Inferior parietal cortex (tissue), 1 donor: ENCODE data around the gene MKX.

Experiments used
- DNase-seq: peaks from one replicate; pipeline ENCODE4 v3.0.0-alpha.2; 2016; ENCODE audit errors: extremely low spot score

The MKX gene

GRCh38 chr10:27646604-27647175 is 98.9 kb downstream of the MKX start:
- no peak for DNase-seq

GRCh38 chr10:27646194-27646593 is 99.4 kb downstream of the MKX start:
- no peak for DNase-seq

GRCh38 chr10:27644307-27644939 is 101.2 kb downstream of the MKX start:
- DNase-seq: no peak

- DNase-seq: no peak
These were observed 102.3 kb downstream of the MKX start for GRCh38 chr10:27643301-27643700.

- DNase-seq: no peak
These were observed 103.5 kb downstream of the MKX start for GRCh38 chr10:27642023-27642589.

- DNase-seq: no peak
These were observed 107.4 kb downstream of the MKX start for GRCh38 chr10:27638071-27638750.

- no peak for DNase-seq
These were observed 108.0 kb downstream of the MKX start for GRCh38 chr10:27637601-27638000.

DNA sequence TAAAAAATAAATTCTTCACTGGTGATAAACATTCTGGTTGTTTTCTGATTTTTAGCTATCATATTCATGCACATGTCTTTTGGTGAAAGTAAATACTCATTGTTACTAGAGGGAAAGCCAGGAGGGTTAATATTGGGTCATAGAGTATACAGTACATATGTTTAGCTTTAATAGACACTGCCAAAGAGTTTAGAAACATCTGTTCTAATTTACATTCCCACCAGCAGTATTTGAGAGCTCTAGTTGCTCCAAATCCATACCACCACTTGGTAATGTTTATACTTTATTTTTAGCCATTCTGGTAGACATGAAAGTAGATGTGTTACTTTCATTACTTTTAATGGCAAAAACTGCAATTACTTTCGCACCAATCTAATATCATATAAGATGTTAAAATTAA is 108.8 kb downstream of the MKX start:
- no peak for DNase-seq

- DNase-seq: no peak
These were observed 109.8 kb downstream of the MKX start for GRCh38 chr10:27635699-27636270.

DNA sequence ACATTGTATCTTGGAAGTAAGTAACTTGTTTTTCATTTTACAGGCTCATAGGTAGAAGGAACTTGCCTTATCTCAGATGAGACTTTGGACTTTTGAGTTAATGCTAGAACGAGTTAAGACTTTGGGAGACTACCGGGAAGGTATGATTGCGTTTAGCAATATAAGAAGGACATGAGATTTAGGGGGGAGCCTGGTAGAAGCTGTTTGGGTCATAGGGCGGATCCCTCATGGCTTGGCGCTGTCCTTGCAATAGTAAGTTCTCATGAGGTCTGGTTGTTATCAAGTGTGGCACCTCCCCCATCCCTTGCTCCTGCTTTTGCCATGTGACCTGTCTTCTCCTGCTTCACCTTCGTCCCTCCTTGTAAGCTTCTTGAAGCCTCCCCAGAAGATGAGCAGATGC is 110.3 kb downstream of the MKX start:
- no peak for DNase-seq

DNA sequence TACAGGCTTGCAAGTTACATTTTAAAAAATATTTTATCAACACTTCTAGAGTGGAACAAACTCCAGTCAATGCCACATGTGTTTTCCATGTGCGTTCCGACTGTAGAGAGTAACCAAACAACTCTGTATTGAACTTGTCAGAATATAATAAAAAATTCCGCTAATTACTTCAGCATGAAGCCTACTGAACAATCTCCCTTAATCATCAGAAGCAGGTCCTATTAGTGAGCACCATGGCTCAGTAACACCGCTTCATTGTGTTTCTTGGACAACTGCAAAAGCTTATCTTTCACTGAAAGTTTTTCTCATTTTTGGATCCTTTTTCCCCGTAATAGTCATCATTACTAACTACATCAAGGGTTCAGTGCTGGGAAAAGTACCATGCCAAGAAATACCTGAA is 117.0 kb downstream of the MKX start:
- DNase-seq: no peak

GRCh38 chr10:27626890-27627289 is 118.7 kb downstream of the MKX start:
- no peak for DNase-seq

DNA sequence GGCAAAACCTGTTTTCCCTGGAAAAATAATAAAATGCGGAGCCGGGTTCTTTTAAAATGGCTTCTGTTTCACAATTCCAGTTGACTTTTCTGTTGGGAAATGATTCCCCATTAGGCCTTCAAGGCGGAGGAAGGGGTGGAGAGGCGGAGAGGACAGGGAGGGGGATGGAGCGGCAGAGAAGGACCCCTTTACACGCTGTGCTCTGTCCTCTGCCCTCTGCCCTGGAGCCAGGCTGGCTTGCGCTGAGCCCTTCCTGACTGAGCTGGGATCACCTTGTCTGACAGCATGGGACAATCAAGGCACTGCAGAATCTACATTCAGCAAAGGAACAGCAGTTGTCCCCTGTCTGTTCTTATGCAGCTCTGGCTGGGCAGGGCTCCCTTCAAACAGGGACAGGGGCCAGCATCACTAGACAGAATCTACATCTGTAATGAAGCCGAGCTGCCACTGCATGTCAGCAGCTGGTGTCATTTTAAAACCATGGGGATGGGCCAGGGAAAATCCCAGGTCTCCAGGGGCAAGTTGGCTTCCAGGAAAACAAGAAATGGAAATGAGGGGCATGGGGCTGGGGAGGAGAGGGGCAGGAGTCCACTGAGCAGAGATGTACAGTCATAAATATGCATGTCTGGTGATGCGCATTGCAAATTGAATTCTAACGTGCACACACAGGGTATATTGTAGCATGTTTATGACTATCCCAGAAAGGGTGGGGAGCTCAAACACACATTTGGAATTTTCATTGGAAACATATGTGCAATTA is 120.0 kb downstream of the MKX start:
- DNase-seq: no peak

DNA sequence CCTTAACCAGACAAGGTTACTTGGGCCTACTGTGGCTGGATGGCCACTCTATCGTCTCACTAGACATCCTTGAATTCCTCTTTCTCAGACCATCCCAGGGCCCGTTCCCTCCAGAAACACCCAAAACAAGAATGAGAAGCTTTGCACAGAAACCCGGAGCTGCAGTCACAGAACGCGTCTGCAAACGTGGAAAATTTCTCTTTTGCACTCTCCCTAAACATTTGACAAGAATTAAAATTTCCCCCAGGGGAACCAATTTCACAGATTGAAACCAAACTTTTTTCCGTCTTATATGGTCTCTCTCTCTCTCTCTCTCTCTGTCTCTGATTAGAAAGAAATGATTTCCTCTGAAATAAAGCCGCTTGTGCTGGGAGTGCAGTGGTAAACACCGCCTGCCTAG is 120.7 kb downstream of the MKX start:
- no peak for DNase-seq
